Omental fat pad (tissue), 4 donors: ENCODE results near the gene SCAPER. TPM values are rescaled to one million over a fixed set of nuclear protein-coding genes. Genes with fewer than 3 reads are reported as not detected.

Experiments used
- ATAC-seq: fragments of 150-250 bp; one replicate; pipeline ENCODE4 v1.9.1; 2016; ENCODE audit warnings: mild to moderate bottlenecking, moderate library complexity; ENCODE audit not compliant: low FRiP score
- DNase-seq: peaks from one replicate; pipeline ENCODE4 v3.0.0-alpha.2; 2019; ENCODE audit warnings: low spot score
- total RNA-seq, 4 donors: library from RNA; depleted of rRNA; stranded (reverse); fragments of >200 nt; gene quantifications; one replicate each; pipeline ENCODE4 v1.1.0, GENCODE V29; 2016
- TF ChIP-seq, protein P1 (sequence below), 3 donors: fragments of 450-650 bp; IDR thresholded peaks; one replicate each; pipeline ENCODE4 v1.5.1; 2016 to 2017; ENCODE audit warnings: antibody characterized with exemption in 3 of 3, mild to moderate bottlenecking in 3 of 3, moderate library complexity in 2 of 3

The SCAPER gene
- total RNA-seq, 4 donors from 2014 or later: 11.2 to 33.4 (median 22.6) TPM

DNA sequence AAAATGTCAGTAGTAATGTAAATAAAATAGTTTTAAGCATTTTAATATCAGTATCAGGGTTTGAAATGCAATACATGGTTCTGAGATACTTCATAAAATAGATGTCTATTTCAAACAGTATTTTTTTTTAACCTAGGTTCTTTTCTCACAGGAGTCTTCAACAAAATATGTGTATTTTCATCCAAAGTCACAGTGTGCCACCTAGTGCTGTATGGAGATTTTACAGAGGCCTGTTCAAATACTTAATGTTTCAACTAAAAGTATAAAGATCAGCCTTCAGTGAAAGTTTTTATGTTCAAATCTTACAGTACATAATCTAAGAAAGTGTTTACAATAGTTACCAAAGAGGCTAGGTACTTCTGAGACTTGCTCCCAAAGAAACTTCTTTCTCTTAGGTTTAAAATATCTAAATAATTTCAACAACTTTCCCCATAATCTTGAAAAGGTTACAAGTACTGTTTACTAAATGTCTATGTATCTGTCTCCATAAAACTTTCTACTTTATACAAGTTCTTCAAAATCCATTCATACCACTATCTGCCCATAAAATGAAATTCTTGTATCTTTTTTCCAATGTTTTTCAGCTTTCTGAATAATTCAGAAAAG, 38.3 kb downstream of the SCAPER start:
- DNase-seq (no peak), ATAC-seq (no peak)
- TF ChIP-seq, protein P1, sequence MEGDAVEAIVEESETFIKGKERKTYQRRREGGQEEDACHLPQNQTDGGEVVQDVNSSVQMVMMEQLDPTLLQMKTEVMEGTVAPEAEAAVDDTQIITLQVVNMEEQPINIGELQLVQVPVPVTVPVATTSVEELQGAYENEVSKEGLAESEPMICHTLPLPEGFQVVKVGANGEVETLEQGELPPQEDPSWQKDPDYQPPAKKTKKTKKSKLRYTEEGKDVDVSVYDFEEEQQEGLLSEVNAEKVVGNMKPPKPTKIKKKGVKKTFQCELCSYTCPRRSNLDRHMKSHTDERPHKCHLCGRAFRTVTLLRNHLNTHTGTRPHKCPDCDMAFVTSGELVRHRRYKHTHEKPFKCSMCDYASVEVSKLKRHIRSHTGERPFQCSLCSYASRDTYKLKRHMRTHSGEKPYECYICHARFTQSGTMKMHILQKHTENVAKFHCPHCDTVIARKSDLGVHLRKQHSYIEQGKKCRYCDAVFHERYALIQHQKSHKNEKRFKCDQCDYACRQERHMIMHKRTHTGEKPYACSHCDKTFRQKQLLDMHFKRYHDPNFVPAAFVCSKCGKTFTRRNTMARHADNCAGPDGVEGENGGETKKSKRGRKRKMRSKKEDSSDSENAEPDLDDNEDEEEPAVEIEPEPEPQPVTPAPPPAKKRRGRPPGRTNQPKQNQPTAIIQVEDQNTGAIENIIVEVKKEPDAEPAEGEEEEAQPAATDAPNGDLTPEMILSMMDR (IDR thresholded peaks at IDR 0.05): no peak

GRCh38 chr15:76866008-76866407, 39.1 kb downstream of the SCAPER start:
- DNase-seq: no peak
- TF ChIP-seq, protein P1 (IDR thresholded peaks at IDR 0.05): no peak
- ATAC-seq: no peak

- DNase-seq: no peak
- TF ChIP-seq, protein P1 (IDR thresholded peaks at IDR 0.05): no peak
- ATAC-seq: no peak
Measured at GRCh38 chr15:76865548-76865991, 39.6 kb downstream of the SCAPER start.

DNA sequence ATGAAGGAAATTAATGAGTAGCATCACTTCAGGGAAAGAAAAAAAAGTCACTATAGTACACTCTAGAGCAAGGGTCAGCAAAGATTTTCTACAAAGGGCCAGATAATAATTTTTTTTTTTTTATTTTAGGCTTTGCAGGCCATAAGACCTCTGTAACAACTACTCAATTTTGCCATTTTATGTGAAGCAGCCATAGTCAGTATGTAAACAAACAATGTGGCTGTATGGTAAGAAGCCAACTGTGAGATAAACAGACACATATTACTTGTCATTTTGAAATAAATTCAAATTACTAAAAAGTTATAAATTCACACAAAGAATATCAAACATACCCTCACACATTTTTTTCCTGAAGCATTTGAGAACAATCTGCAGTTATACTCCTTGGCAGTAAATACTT, 40.6 kb downstream of the SCAPER start:
- ATAC-seq (no peak), DNase-seq (no peak)
- TF ChIP-seq, protein P1 (IDR thresholded peaks at IDR 0.05): no peak

GRCh38 chr15:76863693-76864092, 41.4 kb downstream of the SCAPER start:
- DNase-seq (no peak), ATAC-seq (no peak)
- TF ChIP-seq, protein P1 (IDR thresholded peaks at IDR 0.05): no peak

DNA sequence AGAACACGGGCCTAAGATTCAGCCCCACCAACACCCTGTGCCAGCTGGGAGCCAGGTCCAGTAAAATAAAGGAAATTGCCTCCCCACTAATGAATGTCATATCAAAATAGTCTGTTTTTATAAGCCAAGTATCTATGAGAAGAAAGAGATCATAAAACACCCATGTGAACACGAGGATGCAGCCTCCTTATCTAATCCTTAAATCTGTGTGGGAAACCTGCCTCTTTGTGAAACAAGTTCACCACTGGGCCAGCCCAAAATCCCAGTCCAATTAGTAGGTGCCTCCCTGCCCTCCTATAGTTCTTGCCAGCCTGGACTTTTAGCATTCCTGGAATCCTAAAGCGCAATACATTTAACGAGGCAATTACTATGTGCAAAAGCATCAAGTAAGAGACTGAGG, 42.0 kb downstream of the SCAPER start:
- no peak for DNase-seq
- no peak for ATAC-seq
- TF ChIP-seq, protein P1 (IDR thresholded peaks at IDR 0.05): no peak

GRCh38 chr15:76861815-76862397, 43.2 kb downstream of the SCAPER start:
- TF ChIP-seq, protein P1 (IDR thresholded peaks at IDR 0.05): no peak
- DNase-seq: no peak
- ATAC-seq: no peak
